ENCODE measurements around the gene EFCAB6.

- no peak for TF ChIP-seq POLR2AphosphoS5 (IDR thresholded peaks at IDR 0.05)
- no peak for TF ChIP-seq CTCF (IDR thresholded peaks at IDR 0.05 in 8 of 11, conservative IDR thresholded peaks at IDR 0.05 in 3 of 11)
- TF ChIP-seq POLR2A (IDR thresholded peaks at IDR 0.05) = no peak
Observed at GRCh38 chr22:43707648-43708047, 104.5 kb downstream of the EFCAB6 start.
